Transverse colon (tissue), 4 donors: ENCODE measurements around the gene ABHD12.

ENCODE experiments used
- CTCF ChIP-seq, 5 experiments: fragments of 200-600 bp in 3 of 5; fragments of 450-650 bp in 2 of 5; sonication (generic) in 3 of 5; IDR thresholded peaks; 1 replicate in 2 of 5; 2 replicates in 3 of 5; pipeline ENCODE4 v1.5.1; 2016 to 2017; ENCODE audit warnings: antibody characterized with exemption in 5 of 5, inconsistent platforms in 3 of 5, mild to moderate bottlenecking in 2 of 5, moderate library complexity in 1 of 5
- POLR2A ChIP-seq: fragments of 450-650 bp; IDR thresholded peaks from one replicate; pipeline ENCODE4 v1.6.1; 2016; ENCODE audit warnings: antibody characterized with exemption, mild to moderate bottlenecking, moderate library complexity
- POLR2AphosphoS5 ChIP-seq, 3 donors: sonication (generic); formaldehyde crosslinking; IDR thresholded peaks; one replicate each; pipeline ENCODE4 v1.6.1; 2016; ENCODE audit warnings: antibody characterized with exemption in 3 of 3

GRCh38 chr20:25341716-25342680 lies 48.6 kb downstream of the ABHD12 start:
- TF ChIP-seq CTCF (IDR thresholded peaks at IDR 0.05) (no peak), POLR2AphosphoS5 (IDR thresholded peaks at IDR 0.05) (no peak), POLR2A (no peak)
